ENCODE measurements around the gene DNAH9. TPM values are rescaled to one million over a fixed set of nuclear protein-coding genes. Genes with fewer than 3 reads are reported as not detected.
"Not testable (repeated sequence)": the region's sequence is repeated elsewhere in the genome, so short reads cannot be mapped to it uniquely, and the experiment has no call there.

DNAH9 gene
- total RNA-seq, 1 experiment from 2014 or later: 0.22 TPM

DNA sequence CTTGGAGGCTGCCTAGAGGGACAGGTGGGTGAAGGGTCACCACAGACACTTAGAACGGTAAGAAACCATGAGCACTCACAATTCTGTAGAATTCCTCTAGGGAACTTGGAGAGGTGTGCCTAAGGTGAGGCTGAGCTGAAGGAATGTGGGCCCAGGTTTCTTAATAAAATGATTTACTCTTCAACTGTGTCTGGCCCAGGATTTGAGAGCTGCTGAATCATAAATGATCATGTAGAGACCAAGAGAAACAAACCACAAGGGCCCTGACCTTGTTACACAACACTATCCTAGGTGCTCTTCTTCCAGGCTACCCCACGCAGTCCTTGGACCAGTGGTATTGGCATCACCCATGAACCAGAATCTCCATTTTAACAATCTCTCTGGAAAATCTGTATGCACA lies 371.3 kb downstream of the DNAH9 start:
- no peak overlapping the region for H4K91ac ChIP-seq (ENCODE audit: insufficient read length, low read depth, low read length)
- Mint-ChIP-seq H3K9me3 (peaks cover 24 to 25% of the 10 kb centered on the region in 2 experiments), H3K4me3 (no peak overlapping the region), H3K4me1 (peaks cover 15 to 19% of the 10 kb centered on the region in 2 experiments), H3K27ac (no peak overlapping the region), H3K36me3 (ENCODE audit: insufficient read depth in 1 of 3, low read depth in 3 of 3) (peaks cover 26 to 35% (median 35%) of the 10 kb centered on the region in 3 experiments), H3K27me3 (ENCODE audit: low read depth) (no peaks in the 10 kb centered on the region)
- H4K20me1 ChIP-seq (ENCODE audit: control insufficient read depth, insufficient read depth, insufficient read length): no peaks in the 10 kb centered on the region
- H3K27ac ChIP-seq (ENCODE audit: insufficient read length, low read depth, low read length): no peak overlapping the region
- H4K5ac ChIP-seq (ENCODE audit: insufficient read length, low read depth, low read length): no peak overlapping the region
- no peak overlapping the region for H3K4me2 ChIP-seq (ENCODE audit: insufficient read depth, insufficient read length, low read length)
- H3K9me3 ChIP-seq (ENCODE audit: control insufficient read depth, low read depth, low read length): peaks cover 5% of the 10 kb centered on the region
- H2BK12ac ChIP-seq (ENCODE audit: insufficient read length, low read depth, low read length): no peak overlapping the region
- no peak overlapping the region for H2AFZ ChIP-seq (ENCODE audit: low read length)
- H4K8ac ChIP-seq (replicated peaks; ENCODE audit: insufficient read length, low read depth, low read length): no peak overlapping the region
- no peak overlapping the region for H3K18ac ChIP-seq (ENCODE audit: insufficient read length, low read depth, low read length)
- no CpG with 5 or more reads among the region's 2 CpGs for WGBS (ENCODE audit: extremely low coverage, insufficient read length, low lambda C conversion rate)
- H2AK5ac ChIP-seq (ENCODE audit: insufficient read length, low read length): no peak overlapping the region
- H3K4ac ChIP-seq (ENCODE audit: low read depth, low read length): no peak overlapping the region
- H2BK120ac ChIP-seq (ENCODE audit: low read depth, low read length, poor library complexity, severe bottlenecking): no peak overlapping the region
- H2BK5ac ChIP-seq (ENCODE audit: insufficient read length, low read length): no peak overlapping the region
- no peak overlapping the region for H3K56ac ChIP-seq (ENCODE audit: insufficient read length, low read depth, low read length)
- no peak overlapping the region for H3T11ph ChIP-seq (ENCODE audit: low read length)
- TF ChIP-seq, protein P1, sequence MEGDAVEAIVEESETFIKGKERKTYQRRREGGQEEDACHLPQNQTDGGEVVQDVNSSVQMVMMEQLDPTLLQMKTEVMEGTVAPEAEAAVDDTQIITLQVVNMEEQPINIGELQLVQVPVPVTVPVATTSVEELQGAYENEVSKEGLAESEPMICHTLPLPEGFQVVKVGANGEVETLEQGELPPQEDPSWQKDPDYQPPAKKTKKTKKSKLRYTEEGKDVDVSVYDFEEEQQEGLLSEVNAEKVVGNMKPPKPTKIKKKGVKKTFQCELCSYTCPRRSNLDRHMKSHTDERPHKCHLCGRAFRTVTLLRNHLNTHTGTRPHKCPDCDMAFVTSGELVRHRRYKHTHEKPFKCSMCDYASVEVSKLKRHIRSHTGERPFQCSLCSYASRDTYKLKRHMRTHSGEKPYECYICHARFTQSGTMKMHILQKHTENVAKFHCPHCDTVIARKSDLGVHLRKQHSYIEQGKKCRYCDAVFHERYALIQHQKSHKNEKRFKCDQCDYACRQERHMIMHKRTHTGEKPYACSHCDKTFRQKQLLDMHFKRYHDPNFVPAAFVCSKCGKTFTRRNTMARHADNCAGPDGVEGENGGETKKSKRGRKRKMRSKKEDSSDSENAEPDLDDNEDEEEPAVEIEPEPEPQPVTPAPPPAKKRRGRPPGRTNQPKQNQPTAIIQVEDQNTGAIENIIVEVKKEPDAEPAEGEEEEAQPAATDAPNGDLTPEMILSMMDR (conservative IDR thresholded peaks at IDR 0.05): no peak
- H3K79me2 ChIP-seq (ENCODE audit: insufficient read depth, low read length): no peaks in the 10 kb centered on the region
- H3K14ac ChIP-seq (ENCODE audit: insufficient read depth, low read length): no peak overlapping the region
- no peaks in the 10 kb centered on the region for H3K79me1 ChIP-seq (ENCODE audit: insufficient read depth, low read depth, low read length, poor library complexity, severe bottlenecking)
- H3K9ac ChIP-seq (ENCODE audit: extremely low read depth, insufficient read length, low read length): no peak overlapping the region
- no peaks in the 10 kb centered on the region for H3K23me2 ChIP-seq (ENCODE audit: insufficient read length, low read depth, low read length, poor library complexity, severe bottlenecking)
- no peak overlapping the region for H2BK20ac ChIP-seq (ENCODE audit: low read depth, low read length, poor library complexity, severe bottlenecking)
- H2BK15ac ChIP-seq (ENCODE audit: low read depth, low read length): no peak overlapping the region
- H3K4me1 ChIP-seq (ENCODE audit: insufficient read depth, low read length): no peaks in the 10 kb centered on the region
- no peak for DNase-seq
- H3K23ac ChIP-seq (ENCODE audit: insufficient read length, low read depth, low read length): no peak overlapping the region
- H3K27me3 ChIP-seq (ENCODE audit: insufficient read depth, low read length): no peaks in the 10 kb centered on the region

GRCh38 chr17:11972741-11973140 lies 374.5 kb downstream of the DNAH9 start:
- not testable (repeated sequence) for H3K79me1 ChIP-seq (ENCODE audit: insufficient read depth, low read depth, low read length, poor library complexity, severe bottlenecking)
- WGBS (ENCODE audit: extremely low coverage, insufficient read length, low lambda C conversion rate): no CpG with 5 or more reads among the region's 19 CpGs

More at GRCh38 chr17:11972741-11973140, 374.5 kb downstream of the DNAH9 start:
- H2AK5ac ChIP-seq (ENCODE audit: insufficient read length, low read length); H3K27me3 ChIP-seq (ENCODE audit: insufficient read depth, low read length); H3K27ac ChIP-seq (ENCODE audit: insufficient read length, low read depth, low read length); H4K91ac ChIP-seq (ENCODE audit: insufficient read length, low read depth, low read length); H4K20me1 ChIP-seq (ENCODE audit: control insufficient read depth, insufficient read depth, insufficient read length); H3K9ac ChIP-seq (ENCODE audit: extremely low read depth, insufficient read length, low read length); H3K4me2 ChIP-seq (ENCODE audit: insufficient read depth, insufficient read length, low read length); H3K4ac ChIP-seq (ENCODE audit: low read depth, low read length); H2BK5ac ChIP-seq (ENCODE audit: insufficient read length, low read length); H4K5ac ChIP-seq (ENCODE audit: insufficient read length, low read depth, low read length); H3K4me1 ChIP-seq (ENCODE audit: insufficient read depth, low read length); H3K18ac ChIP-seq (ENCODE audit: insufficient read length, low read depth, low read length); H3K79me2 ChIP-seq (ENCODE audit: insufficient read depth, low read length); H2BK12ac ChIP-seq (ENCODE audit: insufficient read length, low read depth, low read length); H2BK15ac ChIP-seq (ENCODE audit: low read depth, low read length); H3K23me2 ChIP-seq (ENCODE audit: insufficient read length, low read depth, low read length, poor library complexity, severe bottlenecking); H3K4me3 Mint-ChIP-seq; H2BK120ac ChIP-seq (ENCODE audit: low read depth, low read length, poor library complexity, severe bottlenecking); H2AFZ ChIP-seq (ENCODE audit: low read length); H3K56ac ChIP-seq (ENCODE audit: insufficient read length, low read depth, low read length); H3T11ph ChIP-seq (ENCODE audit: low read length); H3K14ac ChIP-seq (ENCODE audit: insufficient read depth, low read length); H3K27me3 Mint-ChIP-seq (ENCODE audit: low read depth); H2BK20ac ChIP-seq (ENCODE audit: low read depth, low read length, poor library complexity, severe bottlenecking); H4K8ac ChIP-seq (replicated peaks; ENCODE audit: insufficient read length, low read depth, low read length); H3K23ac ChIP-seq (ENCODE audit: insufficient read length, low read depth, low read length); DNase-seq; H3K9me3 ChIP-seq (ENCODE audit: control insufficient read depth, low read depth, low read length); H3K9me3 Mint-ChIP-seq: not testable (repeated sequence)
- Mint-ChIP-seq H3K4me1 (peaks cover 37 to 44% of the 10 kb centered on the region in 2 experiments), H3K27ac (peak overlapping the region in 1 of 3 experiments; percentile 42; a peak in 1 of 7 replicates), H3K36me3 (ENCODE audit: insufficient read depth in 1 of 3, low read depth in 3 of 3) (peaks cover 13 to 20% (median 15%) of the 10 kb centered on the region in 3 experiments)
